Measurements from ENCODE around the gene TSC22D2. TPM values are rescaled to one million over a fixed set of nuclear protein-coding genes. Genes with fewer than 3 reads are reported as not detected.

TSC22D2 gene
- total and polyA plus RNA-seq, 2 of the 8 experiments (the other 6 are each of a cell fraction or from before 2014, with no cell fraction given): 3.4 to 27.6 TPM

DNA sequence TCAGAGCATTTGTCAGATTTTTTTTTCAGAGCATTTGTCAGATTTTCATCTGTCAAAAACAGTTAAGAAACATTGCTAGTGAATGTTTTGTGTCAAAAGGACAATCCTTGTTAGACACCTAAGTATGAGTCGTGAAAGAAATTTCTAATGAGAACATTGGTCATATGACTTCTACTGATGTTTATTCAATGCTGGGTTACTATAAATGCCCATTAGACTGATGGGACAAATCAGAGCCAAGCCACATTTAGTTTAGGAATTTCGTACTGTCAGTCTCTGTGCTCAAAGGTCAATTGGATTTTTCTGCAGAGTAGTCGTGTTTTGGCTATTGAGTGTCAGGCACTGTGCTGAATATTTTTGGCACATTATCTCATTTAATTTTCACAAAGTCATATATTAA is 31.6 kb downstream of the TSC22D2 start:
- no peak overlapping the region for H4K5ac ChIP-seq (ENCODE audit: insufficient read length, low read depth, low read length)
- FAIRE-seq (no peak), DNase-seq (ENCODE audit: low read depth in 1 of 2, low spot score in 2 of 2) (no peak)
- no peak overlapping the region for H3K27ac ChIP-seq (ENCODE audit: low read depth, low read length)
- no peak overlapping the region for H3K9ac ChIP-seq (replicated peaks in 1 of 4; ENCODE audit: extremely low read depth in 1 of 4, low read depth in 3 of 4, low read length in 3 of 4)
- H3K23ac ChIP-seq (ENCODE audit: insufficient read length): no peak overlapping the region
- peaks cover 0 to 5% (median 2%) of the 10 kb centered on the region in 4 experiments; a peak in 2 of 8 replicates for H3K36me3 ChIP-seq (ENCODE audit: control insufficient read depth in 2 of 4, insufficient read depth in 4 of 4, low read length in 3 of 4)
- 91% methylated on average over 3 of the region's 3 CpGs; no CpG with 5 or more reads in 1 of the 2 experiments for WGBS, 2 experiments (ENCODE audit: extremely low coverage in 1 of 2, insufficient coverage in 1 of 2, insufficient read length in 1 of 2, insufficient replicate concordance in 2 of 2, low coverage in 1 of 2, low lambda C conversion rate in 2 of 2, missing lambda C conversion rate in 1 of 2)
- no peaks in the 10 kb centered on the region for H3K9me3 ChIP-seq (ENCODE audit: insufficient read depth in 2 of 2, low read depth in 1 of 2, low read length in 1 of 2)
- H3K4me1 ChIP-seq (replicated peaks in 1 of 4; ENCODE audit: control insufficient read depth in 3 of 4, insufficient read depth in 4 of 4, low read length in 3 of 4): peaks cover 0 to 10% (median 0%) of the 10 kb centered on the region in 4 experiments; a peak in 2 of 7 replicates
- no peak overlapping the region for H3K14ac ChIP-seq (ENCODE audit: insufficient read length)
- no peak overlapping the region for H4K8ac ChIP-seq (ENCODE audit: extremely low read depth, insufficient read depth, low read length)
- H3K4ac ChIP-seq (replicated peaks; ENCODE audit: insufficient read length, low read depth, low read length): no peak overlapping the region
- no peaks in the 10 kb centered on the region for H3K79me1 ChIP-seq (ENCODE audit: low read depth, low read length)
- H3K23me2 ChIP-seq (ENCODE audit: low read depth, low read length): no peaks in the 10 kb centered on the region
- H3K18ac ChIP-seq (ENCODE audit: extremely low read depth, low read length): no peak overlapping the region
- H2BK5ac ChIP-seq (ENCODE audit: low read depth, low read length): no peak overlapping the region
- no peak overlapping the region for H2AFZ ChIP-seq (ENCODE audit: low read length)
- no peak overlapping the region for H2BK20ac ChIP-seq (ENCODE audit: low read length)
- H4K20me1 ChIP-seq (replicated peaks in 1 of 2; ENCODE audit: control insufficient read depth in 1 of 2, insufficient read depth in 2 of 2, low read length in 2 of 2): no peaks in the 10 kb centered on the region
- no peak overlapping the region for H3K4me3 ChIP-seq (ENCODE audit: extremely low read depth in 1 of 4, insufficient read depth in 2 of 4, low read depth in 3 of 4, low read length in 4 of 4)
- H2BK120ac ChIP-seq (replicated peaks; ENCODE audit: low read depth, low read length): no peak overlapping the region
- TF ChIP-seq MAFK (IDR thresholded peaks at IDR 0.05; ENCODE audit: low read depth, low read length) (no peak), FOSL1 (IDR thresholded peaks at IDR 0.05; ENCODE audit: insufficient read depth, low read depth, low read length) (no peak), EZH2 (IDR thresholded peaks at IDR 0.05; ENCODE audit: low read depth, low read length, severe bottlenecking) (no peak), BACH1 (IDR thresholded peaks at IDR 0.05; ENCODE audit: low read length) (no peak), TBP (IDR thresholded peaks at IDR 0.05; ENCODE audit: low read depth, low read length) (no peak)
- H3K79me2 ChIP-seq (ENCODE audit: control insufficient read depth in 1 of 2, insufficient read depth in 2 of 2, low read length in 2 of 2): peaks cover 0 to 40% of the 10 kb centered on the region in 2 experiments; a peak in 2 of 4 replicates
- H2BK12ac ChIP-seq (ENCODE audit: low read depth, low read length): no peak overlapping the region
- H3K27me3 ChIP-seq (replicated peaks in 1 of 4; ENCODE audit: control insufficient read depth in 3 of 4, extremely low read depth in 1 of 4, insufficient read depth in 3 of 4, low read length in 3 of 4): peaks cover 0 to 1% (median 0%) of the 10 kb centered on the region in 4 experiments; a peak in 1 of 7 replicates
- no peak overlapping the region for H2BK15ac ChIP-seq (ENCODE audit: low read length)
- ChIA-PET POLR2A (ENCODE audit: partially characterized antibody) (no interaction called here), CTCF (ENCODE audit: partially characterized antibody) (no interaction called here)
- H2AK5ac ChIP-seq (ENCODE audit: low read depth, low read length): no peak overlapping the region
- no peak overlapping the region for H3K4me2 ChIP-seq (ENCODE audit: insufficient read depth in 1 of 2, low read depth in 2 of 2, low read length in 2 of 2)
- no peak overlapping the region for H4K91ac ChIP-seq (replicated peaks; ENCODE audit: insufficient read length, low read length)
- no peak overlapping the region for H3K56ac ChIP-seq (replicated peaks; ENCODE audit: insufficient read length, low read depth, low read length)

Data from H1 (cell line).